ENCODE data around the gene CD46. TPM values are rescaled to one million over a fixed set of nuclear protein-coding genes. Genes with fewer than 3 reads are reported as not detected.

The CD46 gene
- polyA plus RNA-seq, 1 experiment, result 61.7 TPM

DNA sequence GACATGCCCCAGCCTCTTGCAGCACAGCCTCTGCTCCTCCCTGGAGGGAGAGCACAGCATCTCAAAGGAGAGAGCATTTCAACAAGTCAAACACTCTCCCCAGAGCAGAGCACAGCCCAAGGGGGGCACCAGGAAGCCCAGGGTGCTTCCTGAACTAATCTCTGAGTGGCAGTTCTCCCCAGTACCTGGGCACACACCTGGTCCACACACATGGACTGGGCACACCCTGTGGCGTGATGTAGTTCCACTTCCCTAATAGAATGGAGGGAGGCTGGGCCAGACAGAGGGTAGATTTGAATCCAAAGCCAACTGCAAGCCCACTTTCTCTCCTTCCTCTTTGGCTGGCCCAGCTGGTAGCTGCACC is 55.5 kb downstream of the CD46 start:
- ChIA-PET CTCF (interaction anchor here (1.2 to 2.9 kb wide), 6 partner anchors 9 to 156 kb away, joined by 3 to 17 read pairs (median 8); no protein-coding TSS in a partner anchor), POLR2A (no interaction called here)
- TF ChIP-seq, protein P1, sequence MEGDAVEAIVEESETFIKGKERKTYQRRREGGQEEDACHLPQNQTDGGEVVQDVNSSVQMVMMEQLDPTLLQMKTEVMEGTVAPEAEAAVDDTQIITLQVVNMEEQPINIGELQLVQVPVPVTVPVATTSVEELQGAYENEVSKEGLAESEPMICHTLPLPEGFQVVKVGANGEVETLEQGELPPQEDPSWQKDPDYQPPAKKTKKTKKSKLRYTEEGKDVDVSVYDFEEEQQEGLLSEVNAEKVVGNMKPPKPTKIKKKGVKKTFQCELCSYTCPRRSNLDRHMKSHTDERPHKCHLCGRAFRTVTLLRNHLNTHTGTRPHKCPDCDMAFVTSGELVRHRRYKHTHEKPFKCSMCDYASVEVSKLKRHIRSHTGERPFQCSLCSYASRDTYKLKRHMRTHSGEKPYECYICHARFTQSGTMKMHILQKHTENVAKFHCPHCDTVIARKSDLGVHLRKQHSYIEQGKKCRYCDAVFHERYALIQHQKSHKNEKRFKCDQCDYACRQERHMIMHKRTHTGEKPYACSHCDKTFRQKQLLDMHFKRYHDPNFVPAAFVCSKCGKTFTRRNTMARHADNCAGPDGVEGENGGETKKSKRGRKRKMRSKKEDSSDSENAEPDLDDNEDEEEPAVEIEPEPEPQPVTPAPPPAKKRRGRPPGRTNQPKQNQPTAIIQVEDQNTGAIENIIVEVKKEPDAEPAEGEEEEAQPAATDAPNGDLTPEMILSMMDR (IDR thresholded peaks at IDR 0.05; ENCODE audit: insufficient read depth, low read depth, low read length), result no peak
- Histone ChIP-seq H3K4me3 (ENCODE audit: low read depth, low read length) (no peak overlapping the region), H3K36me3 (ENCODE audit: control insufficient read depth, insufficient read depth, low read length) (peaks cover 20% of the 10 kb centered on the region), H3K27me3 (ENCODE audit: control insufficient read depth, insufficient read depth, low read length) (no peaks in the 10 kb centered on the region)
- no peak for DNase-seq (ENCODE audit: low read depth)

DNA sequence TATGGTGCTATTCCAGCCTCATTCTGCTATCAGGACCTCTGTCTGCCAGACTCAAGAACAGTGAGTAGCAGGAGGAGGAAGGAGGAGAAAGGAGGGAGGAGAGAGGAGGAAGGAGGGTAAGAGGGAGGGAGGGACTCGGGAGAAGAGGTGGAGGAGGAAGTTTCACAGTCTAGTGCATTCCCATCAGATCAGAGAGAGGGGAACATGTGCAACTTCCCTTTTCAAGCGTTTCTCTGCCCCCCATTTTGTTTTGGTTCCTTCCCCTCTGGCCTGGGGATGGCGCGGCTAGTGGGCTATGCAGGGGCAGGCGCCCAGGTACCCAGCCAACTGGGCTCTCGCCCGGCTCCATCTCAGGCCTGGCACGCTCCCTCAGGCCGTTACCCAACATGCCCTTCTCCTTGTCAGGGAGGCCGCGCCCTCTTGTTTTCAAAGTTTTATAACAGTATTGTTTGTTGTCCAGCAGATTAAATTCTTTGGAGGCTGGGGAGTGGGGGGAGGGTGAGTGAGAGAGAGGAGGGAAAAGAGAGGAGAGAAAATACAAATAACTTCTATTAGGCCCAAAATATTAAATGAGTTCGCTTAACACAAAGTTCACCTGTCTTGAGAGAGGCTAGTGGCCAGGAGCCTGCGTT is 56.0 kb downstream of the CD46 start:
- Histone ChIP-seq H3K36me3 (ENCODE audit: control insufficient read depth, insufficient read depth, low read length) (peaks cover 20% of the 10 kb centered on the region), H3K4me3 (ENCODE audit: low read depth, low read length) (no peak overlapping the region), H3K27me3 (ENCODE audit: control insufficient read depth, insufficient read depth, low read length) (no peaks in the 10 kb centered on the region)
- TF ChIP-seq, protein P1 (IDR thresholded peaks at IDR 0.05; ENCODE audit: insufficient read depth, low read depth, low read length), result no peak
- CTCF ChIA-PET, result interaction anchor here (2.9 to 5.1 kb wide), 2 partner anchors 13 to 61 kb away, joined by 13 to 47 read pairs; no protein-coding TSS in a partner anchor
- DNase-seq (ENCODE audit: low read depth), result no peak
- POLR2A ChIA-PET, result no interaction called here

DNA sequence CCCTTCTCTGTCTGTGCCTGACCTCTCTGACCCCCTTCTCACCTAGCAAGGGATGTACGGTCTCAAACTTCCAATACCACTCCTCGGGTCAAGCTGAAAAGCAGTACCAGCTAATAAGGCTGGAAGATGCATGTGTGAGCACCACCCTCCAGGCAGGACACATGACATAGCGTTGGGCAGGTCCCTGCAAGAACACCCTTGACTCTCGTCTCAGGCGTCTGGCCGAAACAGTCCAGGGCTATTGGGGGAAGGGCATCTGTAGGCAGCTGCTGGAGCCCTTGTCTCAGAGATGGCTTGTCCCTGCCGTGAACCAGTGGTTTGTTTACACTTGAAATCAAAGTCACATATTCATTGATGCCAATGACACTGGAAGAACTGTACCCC is 56.5 kb downstream of the CD46 start:
- TF ChIP-seq, protein P1 (IDR thresholded peaks at IDR 0.05; ENCODE audit: insufficient read depth, low read depth, low read length), result no peak
- Histone ChIP-seq H3K27me3 (ENCODE audit: control insufficient read depth, insufficient read depth, low read length) (no peaks in the 10 kb centered on the region), H3K4me3 (ENCODE audit: low read depth, low read length) (no peak overlapping the region), H3K36me3 (ENCODE audit: control insufficient read depth, insufficient read depth, low read length) (peaks cover 20% of the 10 kb centered on the region)
- CTCF ChIA-PET, result interaction anchor here (0.7 to 5.1 kb wide), 3 partner anchors 13 to 155 kb away, joined by 3 to 47 read pairs (median 5); no protein-coding TSS in a partner anchor
- POLR2A ChIA-PET, result no interaction called here
- DNase-seq (ENCODE audit: low read depth), result no peak

DNA sequence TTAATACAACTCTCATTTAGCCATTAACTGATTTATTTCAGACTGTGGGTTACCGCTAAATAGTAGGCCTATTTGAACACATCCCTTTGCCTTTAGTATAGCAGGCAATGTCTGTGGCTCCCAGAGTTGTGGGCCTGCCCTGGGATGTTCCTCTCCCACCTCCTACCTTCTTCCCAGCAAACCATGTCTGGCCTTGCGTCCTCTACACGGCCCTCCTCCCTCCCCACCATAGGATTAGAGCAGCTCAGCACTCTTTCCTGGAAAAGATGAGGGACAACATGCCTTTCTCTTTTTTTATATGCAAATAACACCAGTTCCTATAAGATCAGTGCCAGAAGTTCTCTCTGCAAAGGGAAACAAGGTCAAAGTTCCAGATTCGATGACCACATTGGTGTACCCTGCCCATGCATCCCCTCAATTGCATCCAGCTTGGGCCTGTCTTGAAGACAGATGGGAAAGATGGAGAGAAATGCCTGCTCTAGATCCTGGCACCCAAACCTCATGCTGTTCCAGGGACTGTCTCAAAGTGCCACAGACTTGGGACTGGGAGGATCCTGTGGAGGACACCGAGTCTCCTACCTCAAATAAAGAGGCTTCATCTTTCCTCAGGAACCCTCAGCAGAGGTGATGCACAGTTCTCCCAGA is 57.2 kb downstream of the CD46 start:
- ChIA-PET CTCF (interaction anchor here (0.7 to 5.1 kb wide), 4 partner anchors 12 to 154 kb away, joined by 3 to 47 read pairs (median 6); no protein-coding TSS in a partner anchor), POLR2A (no interaction called here)
- DNase-seq (ENCODE audit: low read depth), result no peak
- Histone ChIP-seq H3K27me3 (ENCODE audit: control insufficient read depth, insufficient read depth, low read length) (no peaks in the 10 kb centered on the region), H3K4me3 (ENCODE audit: low read depth, low read length) (no peak overlapping the region), H3K36me3 (ENCODE audit: control insufficient read depth, insufficient read depth, low read length) (peaks cover 18% of the 10 kb centered on the region)
- TF ChIP-seq, protein P1 (IDR thresholded peaks at IDR 0.05; ENCODE audit: insufficient read depth, low read depth, low read length), result no peak

DNA sequence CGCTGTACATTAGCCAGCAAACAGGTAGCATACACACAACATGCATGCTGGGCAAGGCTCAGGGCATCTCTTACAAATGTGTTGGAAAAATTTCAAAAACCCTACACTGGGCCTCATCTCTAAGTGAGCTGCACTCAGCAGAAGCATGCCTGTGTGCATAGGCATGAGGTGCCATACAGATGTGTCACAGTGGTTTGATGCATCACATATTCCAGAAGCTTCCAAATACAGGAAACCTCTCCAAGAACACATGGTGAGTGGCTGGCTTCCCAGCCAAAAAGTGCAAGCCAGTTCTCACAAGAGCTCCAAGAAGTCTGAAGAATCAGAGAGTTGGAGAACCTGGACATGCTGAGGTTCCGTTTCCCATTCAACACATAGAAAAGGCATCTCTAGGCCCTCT is 58.3 kb downstream of the CD46 start:
- Histone ChIP-seq H3K27me3 (ENCODE audit: control insufficient read depth, insufficient read depth, low read length) (no peaks in the 10 kb centered on the region), H3K36me3 (ENCODE audit: control insufficient read depth, insufficient read depth, low read length) (peaks cover 17% of the 10 kb centered on the region), H3K4me3 (ENCODE audit: low read depth, low read length) (no peak overlapping the region)
- ChIA-PET CTCF (interaction anchor here (1.0 to 5.1 kb wide), 6 partner anchors 11 to 154 kb away, joined by 4 to 47 read pairs (median 12); no protein-coding TSS in a partner anchor), POLR2A (no interaction called here)
- DNase-seq (ENCODE audit: low read depth), result no peak
- TF ChIP-seq, protein P1 (IDR thresholded peaks at IDR 0.05; ENCODE audit: insufficient read depth, low read depth, low read length), result no peak

All from BJ (cell line).